SK-N-SH (cell line): ENCODE data around the gene MREG.
"Not testable (repeated sequence)": the region's sequence is repeated elsewhere in the genome, so short reads cannot be mapped to it uniquely, and the experiment has no call there.

Experiments
- CHD2 ChIP-seq: fragments of 150-350 bp; IDR thresholded peaks from 2 replicates; pipeline ENCODE4 v1.6.1; 2018; ENCODE audit warnings: low read length; ENCODE audit not compliant: partially characterized antibody
- ELF1 ChIP-seq: IDR thresholded peaks from 2 replicates; pipeline ENCODE4 v1.4.0; 2012
- MAX ChIP-seq: IDR thresholded peaks from 2 replicates; pipeline ENCODE4 v1.4.0; 2012; ENCODE audit warnings: low read depth
- MXI1 ChIP-seq: IDR thresholded peaks from 2 replicates; pipeline ENCODE4 v1.6.1; 2012; ENCODE audit warnings: mild to moderate bottlenecking, low read depth, low read length, improper control_type of control experiment
- TF ChIP-seq, protein P1 (sequence below): fragments of 200-600 bp; sonication (generic); IDR thresholded peaks from 2 replicates; pipeline ENCODE4 v1.6.1; 2017; ENCODE audit warnings: antibody characterized with exemption, mild to moderate bottlenecking, moderate library complexity

DNA sequence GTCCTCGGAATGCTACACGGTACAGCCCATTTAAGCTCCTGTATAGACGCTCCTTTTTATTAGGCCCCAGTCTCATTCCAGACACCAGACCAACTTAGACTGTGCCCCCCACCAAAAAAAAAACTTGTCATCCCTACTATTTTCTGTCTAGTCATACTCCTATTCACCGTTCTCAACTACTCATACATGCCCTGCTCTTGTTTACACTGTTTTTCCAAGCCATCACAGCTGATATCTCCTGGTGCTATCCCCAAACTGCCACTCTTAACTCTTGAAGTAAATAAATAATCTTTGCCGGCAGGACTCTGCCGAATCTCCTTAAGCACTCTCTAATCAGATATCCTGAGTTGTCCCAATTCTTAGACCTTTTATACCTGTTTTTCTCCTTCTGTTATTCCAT lies 86.4 kb downstream of the MREG start:
- TF ChIP-seq, protein P1, sequence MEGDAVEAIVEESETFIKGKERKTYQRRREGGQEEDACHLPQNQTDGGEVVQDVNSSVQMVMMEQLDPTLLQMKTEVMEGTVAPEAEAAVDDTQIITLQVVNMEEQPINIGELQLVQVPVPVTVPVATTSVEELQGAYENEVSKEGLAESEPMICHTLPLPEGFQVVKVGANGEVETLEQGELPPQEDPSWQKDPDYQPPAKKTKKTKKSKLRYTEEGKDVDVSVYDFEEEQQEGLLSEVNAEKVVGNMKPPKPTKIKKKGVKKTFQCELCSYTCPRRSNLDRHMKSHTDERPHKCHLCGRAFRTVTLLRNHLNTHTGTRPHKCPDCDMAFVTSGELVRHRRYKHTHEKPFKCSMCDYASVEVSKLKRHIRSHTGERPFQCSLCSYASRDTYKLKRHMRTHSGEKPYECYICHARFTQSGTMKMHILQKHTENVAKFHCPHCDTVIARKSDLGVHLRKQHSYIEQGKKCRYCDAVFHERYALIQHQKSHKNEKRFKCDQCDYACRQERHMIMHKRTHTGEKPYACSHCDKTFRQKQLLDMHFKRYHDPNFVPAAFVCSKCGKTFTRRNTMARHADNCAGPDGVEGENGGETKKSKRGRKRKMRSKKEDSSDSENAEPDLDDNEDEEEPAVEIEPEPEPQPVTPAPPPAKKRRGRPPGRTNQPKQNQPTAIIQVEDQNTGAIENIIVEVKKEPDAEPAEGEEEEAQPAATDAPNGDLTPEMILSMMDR: not testable (repeated sequence)
- not testable (repeated sequence) for TF ChIP-seq MAX, CHD2, ELF1, MXI1
